ENCODE measurements around the gene ARHGAP45.
A peak's percentile ranks its signal among the peaks of the same experiment; 100 is the strongest.
"Not testable (repeated sequence)": the region's sequence is repeated elsewhere in the genome, so short reads cannot be mapped to it uniquely, and the experiment has no call there.

ARHGAP45 gene

DNA sequence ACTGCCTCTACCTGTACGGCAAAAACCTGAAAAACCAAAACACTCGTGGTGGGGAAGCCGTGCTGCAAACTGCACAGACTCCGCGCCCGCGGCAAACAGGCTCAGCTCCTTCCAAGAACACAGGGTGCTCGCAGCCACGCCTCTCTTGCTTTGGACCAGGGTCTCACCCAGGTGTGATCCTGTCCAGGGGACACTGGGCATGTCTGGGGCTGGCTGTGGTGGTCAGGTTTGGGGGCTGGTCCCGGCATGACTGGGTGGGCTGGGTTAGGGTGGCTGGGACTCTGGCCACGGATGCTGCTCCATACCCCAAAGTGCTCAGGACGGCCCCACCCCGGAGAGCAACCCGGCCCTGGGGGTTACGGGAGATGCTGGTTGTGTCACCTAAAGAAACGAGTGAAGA, 50.7 kb downstream of the ARHGAP45 start:
- DNase-seq, result no peak

DNA sequence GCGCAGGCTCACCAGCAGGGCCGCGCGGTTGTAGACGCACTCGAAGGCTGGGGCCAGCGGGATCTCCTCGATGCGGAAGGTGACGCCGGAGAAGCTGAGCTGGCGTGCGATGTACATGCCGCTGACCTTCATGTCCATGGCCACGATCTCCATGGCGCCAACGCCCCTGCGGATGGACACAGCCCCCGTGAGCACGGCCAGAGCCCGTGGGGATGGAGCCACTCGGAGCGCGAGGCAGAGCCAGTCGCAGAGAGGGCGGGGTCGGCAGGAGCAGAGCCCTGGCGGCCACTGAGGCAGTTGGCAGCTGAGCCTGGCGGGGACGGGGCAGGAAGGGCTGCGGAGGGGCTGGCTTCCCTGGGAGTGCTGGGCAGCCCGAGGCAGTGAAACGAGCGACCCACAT, 52.0 kb downstream of the ARHGAP45 start:
- no peak for DNase-seq

DNA sequence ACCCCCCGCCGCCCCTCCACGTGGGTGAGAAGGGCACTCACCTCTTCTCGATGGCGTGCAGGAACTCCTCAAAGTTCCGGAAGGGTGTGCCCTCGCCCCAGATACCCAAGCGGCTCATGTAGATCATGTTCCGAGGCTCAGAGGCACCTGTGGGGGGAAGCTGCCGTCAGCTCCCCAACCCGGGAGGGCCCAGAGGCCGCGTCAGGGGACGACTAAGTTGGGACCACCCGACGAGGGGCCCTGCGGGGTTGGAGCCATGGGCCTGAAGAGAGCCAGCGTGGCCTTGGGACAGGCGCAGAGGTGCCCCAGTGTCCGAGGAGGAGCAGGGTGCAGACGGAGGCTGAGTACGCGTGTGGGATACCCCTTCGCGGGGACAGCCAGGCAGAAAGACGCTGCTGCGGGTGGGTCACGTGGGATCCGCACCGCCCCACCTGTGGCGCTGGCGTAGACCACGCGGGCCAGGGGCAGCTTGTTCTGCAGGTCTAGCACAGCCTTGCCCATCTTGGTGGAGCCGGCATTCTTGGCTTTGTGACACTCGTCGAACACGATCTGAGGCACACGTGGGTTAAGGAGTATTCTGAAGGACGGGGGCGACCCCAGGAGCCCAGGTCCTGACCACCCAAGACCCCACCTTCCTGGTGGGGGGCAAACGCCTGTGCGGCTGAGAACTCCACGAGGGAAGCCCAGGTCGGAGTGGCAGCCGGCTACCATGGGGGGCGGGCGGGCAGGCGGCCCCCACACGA, 52.7 kb downstream of the ARHGAP45 start:
- DNase-seq, result no peak

DNA sequence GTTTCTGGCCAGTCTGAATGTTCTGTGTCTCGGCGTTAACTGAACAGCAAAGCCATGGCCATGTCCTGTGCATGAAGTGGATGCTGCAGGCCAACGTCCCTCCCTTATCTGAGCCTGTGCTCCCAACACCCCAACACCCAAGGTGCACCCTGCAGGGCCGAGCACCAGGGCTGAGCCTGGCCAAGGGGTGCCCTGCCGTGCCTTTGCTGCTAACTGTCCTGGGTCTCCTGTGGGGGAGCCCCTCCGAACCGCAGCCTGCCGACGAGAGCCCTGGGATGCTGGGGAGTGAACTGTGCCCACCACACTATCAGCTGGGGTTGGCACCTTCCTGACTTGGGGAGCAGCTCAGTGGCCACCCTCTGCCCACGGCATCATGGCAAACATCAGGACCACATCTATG, 54.4 kb downstream of the ARHGAP45 start:
- DNase-seq, result no peak

DNA sequence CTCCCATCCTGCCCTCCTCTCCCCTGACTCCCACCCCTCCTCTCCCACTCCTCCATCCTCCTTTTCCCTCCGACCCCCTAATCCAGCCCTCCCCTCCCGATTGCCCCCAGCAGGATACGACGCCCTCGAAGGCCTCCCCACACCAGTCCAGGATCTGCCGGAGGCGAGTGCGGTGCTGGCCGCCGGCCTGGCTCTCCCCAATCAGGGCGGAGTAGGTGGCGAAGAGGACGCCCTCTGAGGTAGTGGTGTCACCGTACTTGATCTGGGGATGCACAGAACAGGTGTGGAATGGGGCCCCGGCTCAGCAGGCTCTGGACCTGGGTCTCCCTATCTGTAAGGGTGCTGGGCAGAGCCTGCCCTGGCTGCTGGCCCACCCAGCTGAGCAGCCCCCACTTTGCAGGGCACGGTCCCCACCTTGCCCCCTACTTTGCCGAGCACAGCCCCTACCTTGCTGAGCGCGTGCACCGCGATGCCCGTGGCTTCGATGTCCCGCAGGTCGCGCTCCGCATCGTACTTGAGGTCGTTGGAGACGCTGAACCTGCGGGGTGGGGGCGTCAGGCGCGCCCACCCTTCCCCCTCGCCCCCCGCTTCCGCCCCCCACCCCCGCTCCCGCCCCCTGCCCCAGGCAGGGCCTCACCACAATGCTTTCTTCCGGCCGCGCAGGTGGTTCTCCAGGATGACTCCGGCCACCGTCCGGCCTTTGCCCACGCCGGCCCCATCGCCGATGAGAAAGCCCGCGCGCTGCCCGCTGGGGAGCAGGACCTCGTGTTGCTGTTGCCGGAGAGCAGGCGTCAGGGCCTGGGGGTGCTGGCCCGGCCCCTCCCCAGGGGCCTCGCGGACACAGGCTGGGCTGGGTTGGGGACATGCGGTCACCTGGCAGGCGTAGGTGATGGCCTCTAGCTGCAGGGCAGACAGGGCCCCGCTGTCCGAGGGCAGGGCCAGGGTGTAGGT, 55.3 kb downstream of the ARHGAP45 start:
- DNase-seq, result no peak

DNA sequence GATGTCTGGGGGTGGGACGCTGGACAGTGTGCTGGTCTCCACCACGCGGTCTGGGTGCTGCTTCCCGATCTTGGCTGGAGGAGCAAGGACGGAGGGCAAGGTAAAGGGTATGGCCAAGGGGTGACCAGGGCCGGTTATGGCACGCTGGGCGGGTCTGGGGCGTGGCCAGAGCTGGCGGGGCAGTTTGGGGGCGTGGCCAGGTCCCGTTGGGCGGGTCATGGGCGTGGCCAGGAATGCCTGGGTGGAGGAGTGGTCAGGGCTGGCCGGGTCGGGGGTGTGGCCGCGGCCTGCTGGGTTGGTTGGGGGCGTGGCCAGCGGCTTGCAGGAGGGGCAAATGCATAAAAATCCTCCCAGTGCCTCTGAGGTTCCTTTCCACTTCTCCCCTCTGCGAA, 56.0 kb downstream of the ARHGAP45 start:
- DNase-seq, result no peak

DNA sequence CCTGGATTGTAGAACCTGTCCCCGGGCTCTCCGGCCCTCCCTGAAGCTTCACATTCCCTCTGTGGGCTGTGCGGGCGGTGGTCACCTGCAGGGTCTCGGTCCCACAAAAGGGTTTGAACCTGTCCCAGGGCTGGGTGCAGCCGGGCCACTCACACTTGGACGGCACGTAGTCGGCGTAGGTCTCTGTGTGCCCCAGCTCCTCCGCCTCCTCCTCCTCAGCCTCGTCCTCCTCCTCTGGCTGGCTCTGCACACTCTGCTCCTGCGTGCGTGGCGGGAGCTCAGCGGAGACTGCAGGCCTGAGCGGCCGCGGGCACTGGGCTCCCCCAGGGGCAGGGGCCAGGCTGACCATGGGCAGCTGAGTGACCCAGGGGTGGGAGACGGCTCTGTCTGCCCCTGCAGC, 56.4 kb downstream of the ARHGAP45 start:
- no peak for DNase-seq

DNA sequence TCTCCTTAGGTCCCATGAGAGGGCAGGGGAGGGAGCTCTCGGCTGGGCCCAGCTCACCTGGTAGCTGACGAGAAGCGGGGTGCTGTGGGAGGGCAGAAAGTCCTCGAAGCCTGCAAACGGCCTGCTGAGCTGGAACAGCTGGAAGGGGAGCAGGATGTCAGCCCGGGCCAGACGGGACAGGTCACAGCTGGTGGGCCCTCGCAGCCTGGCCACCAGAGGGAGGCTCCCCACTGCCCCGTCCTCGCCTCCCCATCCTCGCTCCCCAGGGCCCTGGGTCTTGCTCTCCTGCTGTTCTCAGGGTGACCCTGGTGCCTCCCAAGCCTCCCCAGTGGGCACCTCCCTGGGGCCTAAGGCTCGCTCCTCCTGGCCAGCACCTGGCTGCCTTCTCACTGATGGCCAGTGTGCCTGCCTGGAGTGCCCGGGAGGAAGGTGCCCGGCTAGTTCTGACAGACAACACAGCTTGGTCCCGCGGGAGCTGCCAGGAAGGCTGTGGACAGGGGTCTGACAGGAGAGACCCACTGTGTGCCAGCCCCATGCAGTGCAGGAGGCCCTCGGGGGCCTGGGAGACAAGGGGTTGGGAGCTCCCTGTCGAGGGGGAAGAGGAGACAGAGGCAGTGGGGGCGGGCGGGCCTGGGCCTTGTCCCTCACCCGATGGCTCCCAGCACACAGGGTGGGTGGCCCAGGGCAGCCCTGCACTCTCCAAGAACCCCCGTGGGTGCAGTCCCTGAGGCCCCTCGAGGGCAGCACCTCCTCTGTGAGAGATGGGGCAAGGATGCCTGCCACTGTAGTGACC, 57.1 kb downstream of the ARHGAP45 start:
- DNase-seq, result no peak

DNA sequence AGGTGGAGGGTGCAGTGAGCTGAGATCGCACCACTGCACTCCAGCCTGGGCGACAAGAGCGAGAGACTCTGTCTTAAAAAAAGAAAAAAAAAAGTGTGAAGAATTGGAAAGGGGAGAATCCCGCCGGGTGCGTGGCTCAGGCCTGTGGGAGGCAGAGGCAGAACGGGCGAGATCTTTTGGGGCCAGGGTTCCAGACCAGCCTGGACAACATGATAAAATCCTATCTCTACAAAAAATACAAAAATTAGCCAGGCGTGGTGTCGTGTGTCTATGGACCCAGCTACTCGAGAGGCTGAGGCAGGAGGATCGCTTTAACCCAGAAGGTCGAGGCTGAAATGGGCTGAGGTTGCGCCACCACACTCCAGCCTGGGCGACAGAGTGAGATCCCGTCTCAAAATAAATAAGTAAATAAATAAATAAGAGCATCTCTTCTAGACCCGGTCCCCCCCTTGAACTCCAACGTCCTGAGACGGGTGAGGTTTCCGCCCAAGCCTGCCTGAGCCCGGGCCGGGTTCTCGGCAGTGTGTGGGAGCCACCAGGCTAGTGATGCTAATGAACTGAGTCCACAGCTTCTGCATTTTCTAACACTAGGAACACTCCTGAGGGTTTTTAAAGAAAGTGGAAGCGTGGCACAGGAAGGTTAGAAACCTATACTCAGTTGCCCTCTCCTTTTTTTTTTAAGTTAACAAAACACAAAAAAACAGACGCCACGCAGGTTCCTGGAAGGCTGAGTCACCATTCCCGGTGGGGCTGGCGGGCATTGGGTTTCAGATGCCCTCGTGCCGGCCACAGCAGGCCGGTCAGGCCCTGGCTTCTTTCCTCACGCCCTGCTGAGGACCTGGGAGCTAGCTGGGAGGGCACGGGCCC, 58.9 kb downstream of the ARHGAP45 start:
- DNase-seq, result no peak

DNA sequence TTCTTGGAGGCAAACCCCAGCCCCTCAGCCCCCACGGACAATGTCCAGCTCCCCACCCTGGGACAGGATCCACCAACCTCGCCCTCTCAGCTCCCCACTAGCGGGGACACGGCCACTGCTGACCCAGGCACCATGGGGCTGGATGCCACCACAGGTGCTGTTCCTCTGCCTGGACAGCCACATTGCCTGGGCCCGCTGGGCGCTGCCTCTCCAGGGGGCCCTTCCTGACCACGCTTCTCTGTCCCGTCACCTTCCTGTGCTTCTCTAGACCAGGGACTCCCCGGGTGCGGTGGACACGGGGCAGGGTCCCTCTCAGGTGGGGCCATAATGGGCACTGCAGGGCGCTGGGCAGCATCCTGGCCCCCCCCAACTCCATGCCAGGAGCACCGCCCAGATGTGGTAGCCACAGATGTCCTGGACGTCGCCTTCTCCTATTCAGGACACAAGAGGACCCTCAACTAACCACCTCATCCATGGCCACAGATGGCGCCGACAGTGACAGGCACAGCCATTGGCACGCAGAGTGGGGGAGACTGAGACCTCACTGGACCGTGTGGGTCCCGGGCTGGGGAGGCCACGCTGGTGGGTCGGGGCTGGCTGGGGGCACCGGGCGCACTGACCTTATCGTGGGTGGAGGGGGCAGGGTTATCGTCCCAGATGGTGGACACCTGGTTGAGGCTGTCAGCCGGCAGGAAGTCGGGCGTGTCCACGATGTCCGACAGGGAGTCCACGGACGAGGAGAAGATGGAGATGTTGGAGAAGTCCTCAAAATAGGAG, 60.2 kb downstream of the ARHGAP45 start:
- DNase-seq, result no peak

DNA sequence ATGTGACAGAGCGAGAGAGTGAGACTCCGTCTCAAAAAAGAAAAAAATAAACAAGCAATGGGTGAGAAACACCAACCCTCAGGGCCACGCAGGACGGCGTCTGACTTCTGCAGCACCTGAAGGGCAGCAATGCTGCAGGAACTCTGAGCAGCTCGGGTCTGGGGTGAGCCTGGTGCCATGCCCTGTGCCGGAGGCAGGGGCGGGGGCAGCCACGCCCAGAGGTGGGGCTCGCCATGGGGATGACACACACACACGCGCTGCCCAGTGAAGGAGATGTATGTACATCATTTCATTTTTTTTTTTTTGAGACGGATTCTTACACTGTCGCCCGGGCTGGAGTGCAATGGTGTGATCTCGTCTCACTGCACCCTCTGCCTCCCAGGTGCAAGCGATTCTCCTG, 61.1 kb downstream of the ARHGAP45 start:
- DNase-seq, result no peak

DNA sequence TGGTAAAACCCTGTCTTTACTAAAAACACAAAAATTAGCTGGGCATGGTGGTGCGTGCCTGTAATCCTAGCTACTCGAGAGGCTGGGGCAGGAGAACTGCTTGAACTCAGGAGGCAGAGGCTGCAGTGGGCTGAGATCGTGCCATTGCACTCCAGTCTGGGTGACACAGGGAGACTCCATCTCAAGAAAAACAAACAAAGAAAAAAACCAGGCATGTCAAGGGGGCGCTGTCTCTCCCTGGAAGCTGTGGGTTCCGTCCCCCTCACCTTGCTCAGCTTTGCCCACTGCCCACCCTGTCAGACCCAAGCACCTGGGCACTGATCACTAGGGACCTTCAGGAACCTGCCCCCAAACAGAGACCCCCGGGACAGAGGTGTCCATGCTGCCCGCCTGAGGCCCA, 62.1 kb downstream of the ARHGAP45 start:
- not testable (repeated sequence) for DNase-seq

DNA sequence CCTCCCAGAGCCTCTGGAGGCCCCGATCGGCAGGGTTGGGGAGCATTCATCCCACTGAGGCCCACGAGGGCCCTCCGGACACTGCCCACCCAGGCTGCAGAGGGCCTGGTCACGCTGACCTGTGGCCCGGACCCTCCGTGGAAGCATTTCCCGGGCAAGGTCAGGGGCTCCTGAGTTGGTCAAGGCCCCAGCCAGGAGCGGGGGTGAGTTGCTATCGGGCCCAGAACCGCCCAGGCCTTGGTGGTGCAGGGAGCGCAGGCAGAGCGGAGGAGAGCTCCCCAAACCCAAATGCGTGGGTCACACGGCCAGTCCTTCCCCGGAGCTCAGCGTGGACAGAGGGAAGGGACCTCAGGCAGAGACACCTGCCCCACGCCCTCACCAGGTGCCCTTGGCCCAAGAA, 62.6 kb downstream of the ARHGAP45 start:
- no peak for DNase-seq

DNA sequence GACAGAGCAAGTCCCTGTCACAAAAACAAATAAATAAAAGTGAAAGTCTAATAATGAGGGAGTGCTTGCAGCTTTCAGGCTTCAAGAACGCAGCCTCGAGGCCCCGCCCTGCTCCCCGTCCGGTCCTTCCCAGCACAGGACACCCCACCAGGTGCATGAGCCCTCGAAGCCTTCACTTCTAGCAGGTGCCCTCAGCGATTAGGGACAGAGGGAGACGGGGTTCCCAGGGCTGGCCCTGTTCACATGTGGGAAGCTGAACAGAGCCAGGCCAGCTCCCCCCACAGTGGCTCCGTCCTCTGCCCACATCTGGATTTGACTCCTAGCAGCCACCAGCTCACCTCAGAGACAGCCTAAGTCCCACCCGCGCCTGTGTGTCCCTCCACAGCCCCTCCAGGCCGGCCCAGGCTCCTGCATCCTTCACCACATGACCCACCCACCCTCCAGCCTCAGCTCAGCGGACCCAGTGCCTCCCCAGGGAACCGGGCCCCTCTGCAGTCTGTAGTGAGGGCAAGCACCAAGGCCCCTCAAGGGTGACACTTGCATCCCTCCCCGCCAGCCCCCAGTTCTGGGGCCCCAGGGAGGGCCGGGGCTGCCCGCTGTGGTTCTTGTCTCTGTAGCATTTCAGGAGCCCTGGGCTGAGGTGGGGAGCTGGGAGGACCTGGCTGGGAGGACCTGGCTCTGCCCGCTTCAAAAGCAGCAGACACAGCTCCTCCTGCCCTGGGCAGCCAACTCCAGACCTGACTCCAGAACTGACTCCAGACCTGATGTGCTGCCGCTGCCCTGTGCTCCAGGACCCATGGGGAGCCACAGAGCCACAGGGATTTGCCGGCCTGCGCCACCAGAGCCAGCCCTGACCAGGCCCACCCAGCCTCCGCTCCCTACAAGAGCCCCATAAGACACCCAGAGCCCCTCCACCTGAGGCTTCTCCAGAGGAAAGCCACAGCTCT, 64.1 kb downstream of the ARHGAP45 start:
- DNase-seq, result no peak

DNA sequence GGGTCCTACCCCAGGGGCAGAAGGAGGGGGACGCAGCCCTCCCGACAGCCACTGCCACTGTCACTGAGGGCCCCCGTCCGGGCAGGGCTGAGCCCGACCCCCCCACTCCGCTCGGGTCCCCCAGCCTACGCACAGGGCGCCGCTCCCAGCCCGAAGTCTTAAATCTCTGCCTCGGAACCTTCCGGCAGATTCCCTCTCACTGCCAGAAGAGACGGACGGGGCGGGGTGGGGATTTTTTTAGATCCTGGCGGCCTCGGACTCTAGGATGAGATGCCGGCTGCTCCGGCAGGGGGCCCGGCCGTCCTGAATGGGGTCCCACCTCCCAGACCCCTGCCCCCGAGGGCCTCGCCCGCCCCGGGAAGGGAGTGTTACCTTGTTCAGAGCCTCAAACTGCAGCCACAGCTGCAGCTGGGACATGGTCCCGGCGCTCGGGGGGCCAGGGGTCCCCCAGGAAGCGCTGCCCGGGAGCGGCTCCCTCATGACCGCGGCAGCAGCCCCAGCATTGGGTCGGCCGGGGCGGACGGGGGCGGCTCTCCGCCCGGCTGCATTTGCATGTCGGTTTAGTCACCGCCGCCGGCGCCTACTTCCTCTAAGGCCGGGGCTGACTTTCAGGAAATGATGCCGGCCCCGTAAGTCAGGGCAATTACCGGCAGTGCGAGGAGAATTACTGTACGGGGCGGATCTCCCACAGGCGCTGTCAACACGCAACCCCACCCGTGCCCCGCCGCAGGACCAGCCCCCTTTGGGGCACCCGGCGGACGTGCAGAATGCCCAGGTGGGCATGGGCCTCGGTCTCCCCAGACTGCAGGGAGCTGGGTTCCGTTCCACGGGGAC, 65.0 kb downstream of the ARHGAP45 start:
- DNase-seq, result peak; percentile 1

DNA sequence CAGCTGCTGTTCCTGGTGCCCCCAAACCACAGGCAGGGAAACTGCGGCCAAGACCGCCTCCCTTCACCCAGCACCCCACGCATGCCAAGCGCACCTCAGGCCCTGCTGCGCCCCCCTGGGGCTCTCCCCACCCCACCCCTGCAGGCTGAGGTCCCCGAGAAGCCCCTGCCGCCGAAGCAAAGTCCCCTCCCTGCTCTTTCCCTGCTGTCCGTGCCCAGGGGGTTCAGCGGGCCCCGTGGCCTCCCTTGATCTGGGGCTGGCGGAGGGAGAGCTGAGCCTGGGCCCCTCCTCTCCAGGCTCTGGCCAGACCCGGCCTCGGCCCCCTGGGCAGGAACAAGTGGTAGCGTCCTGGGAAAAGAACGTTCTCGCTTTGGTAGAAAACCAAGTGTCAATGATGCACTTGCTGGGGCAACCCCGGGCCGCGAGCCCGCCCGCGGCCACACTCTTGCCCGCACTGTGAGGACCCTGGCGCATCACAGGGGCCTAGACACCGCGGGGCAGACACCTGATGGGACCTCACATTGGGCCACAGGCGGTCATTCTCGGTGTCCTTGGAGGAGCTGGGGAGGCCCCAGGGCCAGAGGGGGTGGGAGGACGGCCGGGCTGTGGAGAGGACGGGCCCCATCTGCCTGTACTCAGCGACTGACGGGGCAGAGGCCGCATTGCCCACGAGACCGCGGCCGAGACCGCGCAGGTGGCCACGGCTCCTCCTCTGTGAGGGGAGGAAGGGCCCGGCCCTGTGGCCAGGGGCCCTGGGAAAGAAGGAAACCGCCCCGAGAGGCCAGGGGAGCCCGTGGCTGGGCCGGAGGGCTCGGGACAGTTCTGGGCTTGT, 65.8 kb downstream of the ARHGAP45 start:
- DNase-seq, result no peak

DNA sequence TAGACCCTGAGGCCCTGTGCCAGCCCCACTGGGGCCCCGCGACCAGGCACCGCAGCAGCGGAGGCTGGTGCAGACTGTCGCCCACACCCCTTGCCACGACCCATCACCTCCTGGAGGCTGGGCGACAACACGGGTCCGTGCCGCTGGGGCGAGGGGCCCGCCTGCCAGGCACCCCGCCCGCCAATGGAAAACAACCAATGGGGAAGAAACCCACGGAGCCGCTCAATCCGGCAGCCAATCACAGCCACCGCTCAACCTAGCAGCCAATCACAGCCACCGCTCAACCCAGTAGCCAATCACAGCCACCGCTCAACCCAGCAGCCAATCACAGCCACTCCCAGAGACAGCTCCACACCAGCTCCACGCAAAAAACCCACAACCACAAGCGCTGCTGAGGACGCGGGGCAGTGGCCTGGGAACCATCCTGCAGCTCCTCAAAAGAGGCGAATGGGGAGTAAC, 66.5 kb downstream of the ARHGAP45 start:
- no peak for DNase-seq

DNA sequence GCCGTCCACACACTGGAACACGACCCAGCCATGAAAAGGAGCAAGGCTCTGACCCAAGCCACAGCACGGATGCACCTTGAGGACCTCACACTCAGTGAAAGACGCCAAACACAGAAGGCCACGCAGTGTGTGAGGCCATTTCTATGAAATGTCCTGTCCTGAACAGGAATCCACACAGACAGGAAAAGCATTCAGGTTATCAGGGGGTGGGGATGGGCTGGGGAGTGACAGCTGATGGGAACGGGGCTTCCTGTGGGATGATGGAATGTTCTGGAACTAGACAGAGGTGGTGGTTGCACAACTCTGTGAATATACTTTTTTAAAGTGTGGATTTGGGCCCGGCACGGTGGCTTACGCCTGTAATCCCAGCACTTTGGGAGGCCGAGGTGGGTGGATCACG, 67.5 kb downstream of the ARHGAP45 start:
- DNase-seq, result no peak
